ENCODE results near the gene NMT1.

DNA sequence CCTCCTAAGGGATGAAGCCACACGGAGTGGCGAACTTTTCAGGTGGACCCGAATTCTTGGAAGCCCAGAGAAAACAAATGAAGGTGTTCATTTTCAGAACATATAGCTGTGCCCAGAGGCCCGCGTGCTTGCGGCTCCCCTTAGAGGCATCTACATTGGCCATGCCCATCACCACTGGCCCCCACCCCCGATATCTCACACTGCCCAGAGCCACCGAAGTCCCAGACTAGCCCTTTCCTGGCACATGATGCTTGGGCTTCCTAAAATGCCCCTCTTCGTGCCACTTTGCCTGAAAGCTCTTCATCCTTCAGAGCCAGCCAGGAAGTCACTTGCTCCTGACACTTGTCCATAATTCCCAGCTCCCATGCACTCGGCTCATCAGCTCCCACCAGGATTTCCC, 85.0 kb downstream of the NMT1 start:
- no peak for TF ChIP-seq CTCF (IDR thresholded peaks at IDR 0.05)
- TF ChIP-seq POLR2AphosphoS5 (IDR thresholded peaks at IDR 0.05), result no peak
- no peak for TF ChIP-seq POLR2A (IDR thresholded peaks at IDR 0.05)
